ENCODE results near the gene STARD3.

Gene STARD3

GRCh38 chr17:39611401-39612112, 25.4 kb upstream of the STARD3 start:
- no peak overlapping the region for H3K27ac ChIP-seq (ENCODE audit: low read depth, low read length, poor library complexity, severe bottlenecking)
- no peaks in the 10 kb centered on the region for H3K36me3 ChIP-seq (ENCODE audit: insufficient read depth, low read length)
- H3K79me2 ChIP-seq (ENCODE audit: insufficient read depth, low read length) = no peaks in the 10 kb centered on the region
- no peak overlapping the region for H3K4me2 ChIP-seq (ENCODE audit: low read length)
- no peak overlapping the region for H3K4me3 ChIP-seq (ENCODE audit: low read depth, low read length, poor library complexity, severe bottlenecking)
- no peak for TF ChIP-seq CTCF (IDR thresholded peaks at IDR 0.05; ENCODE audit: low read length)
- TF ChIP-seq EZH2 (IDR thresholded peaks at IDR 0.05; ENCODE audit: borderline replicate concordance, low read length) = no peak
- H4K20me1 ChIP-seq (ENCODE audit: insufficient read depth, low read length) = no peaks in the 10 kb centered on the region
- H3K27me3 ChIP-seq (ENCODE audit: insufficient read depth, low read length) = no peaks in the 10 kb centered on the region; the same call in 1 of the 2 replicates
- no peaks in the 10 kb centered on the region for H3K9me3 ChIP-seq (ENCODE audit: low read length)
- no peaks in the 10 kb centered on the region for H3K9me2 ChIP-seq (ENCODE audit: low read depth, low read length)
- no peak overlapping the region for H2AFZ ChIP-seq (ENCODE audit: low read length)
- no peaks in the 10 kb centered on the region for H3K4me1 ChIP-seq (ENCODE audit: insufficient read depth, low read length, severe bottlenecking)
- no peaks in the 10 kb centered on the region for H3F3A ChIP-seq (ENCODE audit: insufficient read depth, low read length)
- no peak overlapping the region for H3K9ac ChIP-seq (ENCODE audit: low read length)

GRCh38 chr17:39612291-39612894, 24.6 kb upstream of the STARD3 start:
- Histone ChIP-seq H3K9me2 (ENCODE audit: low read depth, low read length) (no peaks in the 10 kb centered on the region), H4K20me1 (ENCODE audit: insufficient read depth, low read length) (no peaks in the 10 kb centered on the region), H3K36me3 (ENCODE audit: insufficient read depth, low read length) (no peaks in the 10 kb centered on the region), H3K9me3 (ENCODE audit: low read length) (no peaks in the 10 kb centered on the region), H2AFZ (ENCODE audit: low read length) (no peak overlapping the region), H3K9ac (ENCODE audit: low read length) (no peak overlapping the region), H3K4me3 (ENCODE audit: low read depth, low read length, poor library complexity, severe bottlenecking) (no peak overlapping the region), H3F3A (ENCODE audit: insufficient read depth, low read length) (no peaks in the 10 kb centered on the region), H3K27me3 (ENCODE audit: insufficient read depth, low read length) (no peaks in the 10 kb centered on the region; the same call in 1 of the 2 replicates), H3K79me2 (ENCODE audit: insufficient read depth, low read length) (no peaks in the 10 kb centered on the region), H3K27ac (ENCODE audit: low read depth, low read length, poor library complexity, severe bottlenecking) (no peak overlapping the region), H3K4me1 (ENCODE audit: insufficient read depth, low read length, severe bottlenecking) (peaks cover 4% of the 10 kb centered on the region), H3K4me2 (ENCODE audit: low read length) (no peak overlapping the region)
- TF ChIP-seq EZH2 (IDR thresholded peaks at IDR 0.05; ENCODE audit: borderline replicate concordance, low read length) (no peak), CTCF (IDR thresholded peaks at IDR 0.05; ENCODE audit: low read length) (no peak)

GRCh38 chr17:39612935-39613464, 23.9 kb upstream of the STARD3 start:
- no peak overlapping the region for H2AFZ ChIP-seq (ENCODE audit: low read length)
- TF ChIP-seq CTCF (IDR thresholded peaks at IDR 0.05; ENCODE audit: low read length) (no peak), EZH2 (IDR thresholded peaks at IDR 0.05; ENCODE audit: borderline replicate concordance, low read length) (no peak)
- H3K79me2 ChIP-seq (ENCODE audit: insufficient read depth, low read length) = no peaks in the 10 kb centered on the region
- no peaks in the 10 kb centered on the region for H3K9me2 ChIP-seq (ENCODE audit: low read depth, low read length)
- H3K4me1 ChIP-seq (ENCODE audit: insufficient read depth, low read length, severe bottlenecking) = peaks cover 6% of the 10 kb centered on the region
- H3K36me3 ChIP-seq (ENCODE audit: insufficient read depth, low read length) = no peaks in the 10 kb centered on the region
- no peaks in the 10 kb centered on the region; the same call in 1 of the 2 replicates for H3K27me3 ChIP-seq (ENCODE audit: insufficient read depth, low read length)
- H4K20me1 ChIP-seq (ENCODE audit: insufficient read depth, low read length) = no peaks in the 10 kb centered on the region
- no peak overlapping the region for H3K4me3 ChIP-seq (ENCODE audit: low read depth, low read length, poor library complexity, severe bottlenecking)
- no peaks in the 10 kb centered on the region for H3K9me3 ChIP-seq (ENCODE audit: low read length)
- no peaks in the 10 kb centered on the region for H3F3A ChIP-seq (ENCODE audit: insufficient read depth, low read length)
- H3K4me2 ChIP-seq (ENCODE audit: low read length) = no peak overlapping the region
- H3K27ac ChIP-seq (ENCODE audit: low read depth, low read length, poor library complexity, severe bottlenecking) = no peak overlapping the region
- H3K9ac ChIP-seq (ENCODE audit: low read length) = no peak overlapping the region
